Activated CD8-positive, alpha-beta memory T cell treated with anti-CD3 and anti-CD28 coated beads for 48 hours (primary cell): ENCODE results near the gene CPB2.

Experiments
- DNase-seq, 3 experiments: peaks; one replicate each; pipeline ENCODE4 v3.0.0-alpha.2; 2020; ENCODE audit warnings: low read depth in 2 of 3, low spot score in 2 of 3

The CPB2 gene

GRCh38 chr13:46006688-46007452 lies 98.0 kb downstream of the CPB2 start:
- no peak for DNase-seq

DNA sequence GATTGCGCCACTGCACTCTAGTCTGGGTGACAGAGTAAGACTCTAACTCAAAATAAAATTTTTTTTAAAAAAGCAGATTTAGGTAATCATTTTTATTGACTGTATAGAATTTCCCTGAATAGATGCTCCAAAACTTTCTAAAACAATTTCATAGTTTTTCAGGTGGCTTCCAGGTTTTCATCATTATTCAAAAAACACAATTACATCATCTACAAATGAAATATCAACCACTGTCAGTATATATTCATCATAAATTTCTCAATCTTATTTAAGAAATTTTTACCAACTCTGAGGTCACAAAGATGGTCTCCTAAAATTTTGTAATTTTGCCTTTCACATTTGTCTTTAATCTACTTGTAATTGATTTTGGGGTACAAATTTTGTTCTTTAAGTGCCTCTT lies 100.3 kb downstream of the CPB2 start:
- no peak for DNase-seq
